ENCODE data around the gene RNU1-1. TPM values are rescaled to one million over a fixed set of nuclear protein-coding genes. Genes with fewer than 3 reads are reported as not detected.

Gene RNU1-1
- total and polyA plus RNA-seq, 9 of the 15 experiments (the other 6 are each of a cell fraction or from before 2014, with no cell fraction given): under 0.01 to 32,823 (median 2,538) TPM; not detected in 4

GRCh38 chr1:16484931-16485330 lies 29.2 kb downstream of the RNU1-1 start:
- in situ Hi-C loops (cut with MboI) (no loop called here), intact Hi-C loops (cut with micrococcal nuclease) (no loop called here)
- Histone ChIP-seq H3K9me1 (ENCODE audit: control insufficient read depth, insufficient read depth, low read length) (no peaks in the 10 kb centered on the region), H3K27ac (ENCODE audit: extremely low read depth, low read depth, low read length) (no peak overlapping the region), H3K36me3 (ENCODE audit: control insufficient read depth, insufficient read depth, low read length) (no peaks in the 10 kb centered on the region), H3K4me2 (ENCODE audit: insufficient read depth, low read length) (no peak overlapping the region), H3K4me3 (no peak overlapping the region), H2AFZ (ENCODE audit: low read depth, low read length) (no peak overlapping the region), H4K20me1 (replicated peaks; ENCODE audit: control insufficient read depth, insufficient read depth, low read length) (no peaks in the 10 kb centered on the region), H3K9ac (ENCODE audit: insufficient read depth in 1 of 2, low read depth in 2 of 2, low read length in 2 of 2) (peak overlapping the region in 1 of 2 experiments; percentile 64; a peak in 2 of 4 replicates), H3K4me1 (replicated peaks in 1 of 2; ENCODE audit: control insufficient read depth in 2 of 2, insufficient read depth in 2 of 2, low read length in 2 of 2) (peaks cover 0 to 11% of the 10 kb centered on the region in 2 experiments; a peak in 2 of 5 replicates), H3K27me3 (ENCODE audit: control insufficient read depth in 2 of 2, insufficient read depth in 2 of 2, low read length in 2 of 2) (no peaks in the 10 kb centered on the region), H3K9me3 (replicated peaks; ENCODE audit: control insufficient read depth, insufficient read depth, low read depth, low read length) (no peaks in the 10 kb centered on the region), H3K79me2 (ENCODE audit: control insufficient read depth, insufficient read depth, low read length) (no peaks in the 10 kb centered on the region)
- no peak for ATAC-seq
- ChIA-PET POLR2A (interaction anchor here (0.6 to 1.4 kb wide), 3 partner anchors 14 to 153 kb away, joined by 3 to 6 read pairs (median 3); no protein-coding TSS in a partner anchor), CTCF (ENCODE audit: low intra/inter-chr PET ratio) (no interaction called here)
- DNase-seq (ENCODE audit: extremely low read depth in 1 of 4, low spot score in 3 of 4): no peak
- TF ChIP-seq BMI1 (IDR thresholded peaks at IDR 0.05; ENCODE audit: low read length) (no peak), SAFB2 (IDR thresholded peaks at IDR 0.05; ENCODE audit: borderline replicate concordance, low read depth, low read length, severe bottlenecking) (no peak), NRF1 (conservative IDR thresholded peaks at IDR 0.05 in 1 of 2, IDR thresholded peaks at IDR 0.05 in 1 of 2) (no peak)
- BruUV-seq (replicated peaks): no TSS peak
- WGBS (ENCODE audit: insufficient coverage, low coverage, missing lambda C conversion rate): 78% methylated on average over 6 of the region's 6 CpGs
- no peak for FAIRE-seq

DNA sequence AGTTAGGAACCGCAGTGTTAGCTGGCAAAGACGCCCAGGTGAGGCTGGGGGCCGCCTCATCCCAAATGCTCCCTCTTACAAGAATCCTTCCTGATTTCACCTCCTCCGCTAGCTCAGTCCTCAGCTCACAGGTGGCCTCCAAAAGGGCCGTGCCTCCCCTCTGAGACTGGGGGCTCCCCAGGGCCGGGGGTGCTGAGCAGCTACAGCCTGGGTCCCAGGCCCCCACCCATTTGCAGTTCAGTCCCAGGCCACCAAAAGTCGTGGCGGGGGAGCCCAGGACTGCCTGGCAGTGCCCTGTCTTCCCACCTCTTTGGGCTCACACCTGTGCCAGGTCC lies 29.6 kb downstream of the RNU1-1 start:
- in situ Hi-C loops (cut with MboI) (no loop called here), intact Hi-C loops (cut with micrococcal nuclease) (no loop called here)
- FAIRE-seq: no peak
- peak overlapping the region in 1 of 2 experiments; percentile 64; a peak in 1 of 4 replicates for H3K9ac ChIP-seq (ENCODE audit: insufficient read depth in 1 of 2, low read depth in 2 of 2, low read length in 2 of 2)
- no peaks in the 10 kb centered on the region for H3K9me1 ChIP-seq (ENCODE audit: control insufficient read depth, insufficient read depth, low read length)
- ChIA-PET POLR2A (interaction anchor here (0.6 to 1.3 kb wide), 4 partner anchors 14 to 475 kb away, joined by 3 to 6 read pairs (median 3); no protein-coding TSS in a partner anchor), CTCF (ENCODE audit: low intra/inter-chr PET ratio) (no interaction called here)
- peaks cover 0 to 11% of the 10 kb centered on the region in 2 experiments; a peak in 2 of 5 replicates for H3K4me1 ChIP-seq (replicated peaks in 1 of 2; ENCODE audit: control insufficient read depth in 2 of 2, insufficient read depth in 2 of 2, low read length in 2 of 2)
- H3K4me3 ChIP-seq: no peak overlapping the region
- no peak for DNase-seq (ENCODE audit: extremely low read depth in 1 of 4, low spot score in 3 of 4)
- ATAC-seq: no peak
- H2AFZ ChIP-seq (ENCODE audit: low read depth, low read length): no peak overlapping the region
- WGBS (ENCODE audit: insufficient coverage, low coverage, missing lambda C conversion rate): 70% methylated on average over 6 of the region's 8 CpGs
- H4K20me1 ChIP-seq (replicated peaks; ENCODE audit: control insufficient read depth, insufficient read depth, low read length): no peaks in the 10 kb centered on the region
- no peaks in the 10 kb centered on the region for H3K9me3 ChIP-seq (replicated peaks; ENCODE audit: control insufficient read depth, insufficient read depth, low read depth, low read length)
- TF ChIP-seq PPARD (CRISPR knock-in tag; IDR thresholded peaks at IDR 0.05): no peak
- no peak for TF ChIP-seq ZNF57 (CRISPR knock-in tag; IDR thresholded peaks at IDR 0.05)
- TF ChIP-seq, protein P1, sequence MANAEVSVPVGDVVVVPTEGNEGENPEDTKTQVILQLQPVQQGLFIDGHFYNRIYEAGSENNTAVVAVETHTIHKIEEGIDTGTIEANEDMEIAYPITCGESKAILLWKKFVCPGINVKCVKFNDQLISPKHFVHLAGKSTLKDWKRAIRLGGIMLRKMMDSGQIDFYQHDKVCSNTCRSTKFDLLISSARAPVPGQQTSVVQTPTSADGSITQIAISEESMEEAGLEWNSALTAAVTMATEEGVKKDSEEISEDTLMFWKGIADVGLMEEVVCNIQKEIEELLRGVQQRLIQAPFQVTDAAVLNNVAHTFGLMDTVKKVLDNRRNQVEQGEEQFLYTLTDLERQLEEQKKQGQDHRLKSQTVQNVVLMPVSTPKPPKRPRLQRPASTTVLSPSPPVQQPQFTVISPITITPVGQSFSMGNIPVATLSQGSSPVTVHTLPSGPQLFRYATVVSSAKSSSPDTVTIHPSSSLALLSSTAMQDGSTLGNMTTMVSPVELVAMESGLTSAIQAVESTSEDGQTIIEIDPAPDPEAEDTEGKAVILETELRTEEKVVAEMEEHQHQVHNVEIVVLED (CRISPR knock-in tag; IDR thresholded peaks at IDR 0.05): no peak
- no peak for TF ChIP-seq TGIF2 (CRISPR knock-in tag; IDR thresholded peaks at IDR 0.05)
- TF ChIP-seq ZNF12 (CRISPR knock-in tag; IDR thresholded peaks at IDR 0.05): no peak
- TF ChIP-seq ZNF695 (CRISPR knock-in tag; IDR thresholded peaks at IDR 0.05): no peak
- no peak for TF ChIP-seq GTF2E2 (tag; IDR thresholded peaks at IDR 0.05)
- TF ChIP-seq RUNX1 (IDR thresholded peaks at IDR 0.05; ENCODE audit: low read depth): no peak
- TF ChIP-seq USF1 (CRISPR knock-in tag; IDR thresholded peaks at IDR 0.05): no peak
- TF ChIP-seq PCBP1 (IDR thresholded peaks at IDR 0.05; ENCODE audit: low read depth, low read length, poor library complexity, severe bottlenecking): no peak
- no peaks in the 10 kb centered on the region for H3K27me3 ChIP-seq (ENCODE audit: control insufficient read depth in 2 of 2, insufficient read depth in 2 of 2, low read length in 2 of 2)
- no peak overlapping the region for H3K4me2 ChIP-seq (ENCODE audit: insufficient read depth, low read length)
- H3K36me3 ChIP-seq (ENCODE audit: control insufficient read depth, insufficient read depth, low read length): no peaks in the 10 kb centered on the region
- H3K79me2 ChIP-seq (ENCODE audit: control insufficient read depth, insufficient read depth, low read length): no peaks in the 10 kb centered on the region
- H3K27ac ChIP-seq (ENCODE audit: extremely low read depth, low read depth, low read length): no peak overlapping the region
- no TSS peak for BruUV-seq (replicated peaks)
